SK-N-SH (cell line): Measurements from ENCODE around the gene NSD1. TPM values are rescaled to one million over a fixed set of nuclear protein-coding genes. Genes with fewer than 3 reads are reported as not detected.
A peak's percentile ranks its signal among the peaks of the same experiment; 100 is the strongest.

Source experiments
- CTCF ChIA-PET: fragments of 300-600, 350-600 bp; formaldehyde crosslinking; extraction: SDS; loops from one replicate; lab custom pipeline; 2021; lab: Yijun Ruan, JAX
- POLR2A ChIA-PET: fragments of 350-600 bp; sonication (Branson Sonifier 250); formaldehyde crosslinking; extraction: SDS; loops from one replicate; lab custom pipeline; 2020; ENCODE audit warnings: antibody characterized with exemption, inconsistent platforms; lab: Yijun Ruan, JAX
- DNase-seq: peaks from one replicate; pipeline ENCODE4 v3.0.0; 2012
- H2AFZ ChIP-seq: fragments of 200-600 bp; sonication (generic); 2 replicates; pipeline ENCODE4 v1.8.1; 2016; ENCODE audit warnings: antibody characterized with exemption, mild to moderate bottlenecking, low read depth
- H3F3A ChIP-seq: fragments of 200-600 bp; sonication (generic); replicated peaks from 2 replicates; pipeline ENCODE3; 2016; ENCODE audit warnings: antibody characterized with exemption, mild to moderate bottlenecking; ENCODE audit not compliant: insufficient read depth
- H3K27ac ChIP-seq, 2 experiments: fragments of 200-500 bp in 1 of 2; fragments of 200-600 bp in 1 of 2; sonication (Bioruptor generic) in 1 of 2; sonication (generic), shearing (Covaris generic) in 1 of 2; 2 replicates each; pipeline versions ENCODE4 v1.5.1 to v1.6.1; 2014 to 2016; ENCODE audit warnings: low read depth in 2 of 2, inconsistent platforms in 1 of 2, low read length in 1 of 2, mild to moderate bottlenecking in 1 of 2, mixed read lengths in 1 of 2
- H3K27me3 ChIP-seq: fragments of 200-600 bp; sonication (generic), shearing (Covaris generic); 2 replicates; pipeline ENCODE4 v1.6.1; 2016; ENCODE audit warnings: mixed run types; ENCODE audit not compliant: insufficient read depth
- H3K36me3 ChIP-seq, 2 experiments: fragments of 200-500 bp in 1 of 2; fragments of 200-600 bp in 1 of 2; sonication (Bioruptor generic) in 1 of 2; sonication (generic) in 1 of 2; replicated peaks in 1 of 2; 2 replicates each; pipeline versions ENCODE3 to v1.5.1; 2014 to 2016; ENCODE audit warnings: low read length in 1 of 2, mild to moderate bottlenecking in 1 of 2; ENCODE audit not compliant: insufficient read depth in 2 of 2, control insufficient read depth in 1 of 2
- H3K4me1 ChIP-seq, 2 experiments: fragments of 200-500 bp in 1 of 2; fragments of 200-600 bp in 1 of 2; sonication (Bioruptor generic) in 1 of 2; sonication (generic), shearing (Covaris generic) in 1 of 2; 2 replicates each; pipeline versions ENCODE4 v1.5.1 to v1.6.1; 2014 to 2016; ENCODE audit warnings: low read depth in 1 of 2, low read length in 1 of 2, mixed run types in 1 of 2; ENCODE audit not compliant: insufficient read depth in 2 of 2, control insufficient read depth in 1 of 2
- H3K4me2 ChIP-seq: fragments of 200-600 bp; sonication (generic), shearing (Covaris generic); 2 replicates; pipeline ENCODE4 v1.6.1; 2017; ENCODE audit warnings: mixed run types
- H3K4me3 ChIP-seq, 2 experiments: fragments of 200-500 bp in 1 of 2; fragments of 200-600 bp in 1 of 2; sonication (Bioruptor generic) in 1 of 2; sonication (generic), shearing (Covaris generic) in 1 of 2; 2 replicates each; pipeline versions ENCODE4 v1.5.1 to v1.8.1; 2014 to 2016; ENCODE audit warnings: low read depth in 2 of 2, inconsistent platforms in 1 of 2, low read length in 1 of 2, mild to moderate bottlenecking in 1 of 2, mixed read lengths in 1 of 2, moderate library complexity in 1 of 2
- H3K79me2 ChIP-seq: fragments of 200-600 bp; sonication (generic); 2 replicates; pipeline ENCODE4 v1.8.1; 2017; ENCODE audit warnings: mild to moderate bottlenecking; ENCODE audit not compliant: insufficient read depth
- H3K9ac ChIP-seq: fragments of 200-600 bp; sonication (generic); 2 replicates; pipeline ENCODE4 v1.6.1; 2017; ENCODE audit warnings: mixed run types
- H3K9me2 ChIP-seq: fragments of 200-600 bp; sonication (generic); 2 replicates; pipeline ENCODE4 v1.6.1; 2017; ENCODE audit warnings: mixed run types
- H3K9me3 ChIP-seq: fragments of 200-600 bp; sonication (generic); 2 replicates; pipeline ENCODE4 v1.6.1; 2017; ENCODE audit warnings: mixed run types, mild to moderate bottlenecking, moderate library complexity
- H4K20me1 ChIP-seq: fragments of 200-600 bp; sonication (generic); 2 replicates; pipeline ENCODE4 v1.6.1; 2017; ENCODE audit warnings: mild to moderate bottlenecking, mixed run types; ENCODE audit not compliant: insufficient read depth
- CHD2 ChIP-seq: fragments of 150-350 bp; IDR thresholded peaks from 2 replicates; pipeline ENCODE4 v1.6.1; 2018; ENCODE audit warnings: low read length; ENCODE audit not compliant: partially characterized antibody
- ELF1 ChIP-seq: IDR thresholded peaks from 2 replicates; pipeline ENCODE4 v1.4.0; 2012
- FOXJ3 ChIP-seq: sonication (generic); formaldehyde crosslinking; IDR thresholded peaks from 2 replicates; pipeline ENCODE4 v1.5.1; 2020; ENCODE audit warnings: mild to moderate bottlenecking, missing genetic modification reagents
- GABPA ChIP-seq: IDR thresholded peaks from 2 replicates; pipeline ENCODE4 v1.4.0; 2012; ENCODE audit warnings: low read depth, mild to moderate bottlenecking
- JUND ChIP-seq: IDR thresholded peaks from 2 replicates; pipeline ENCODE4 v1.4.0; 2012
- NFIC ChIP-seq: IDR thresholded peaks from 2 replicates; pipeline ENCODE4 v1.4.0; 2012; ENCODE audit warnings: borderline replicate concordance
- NRF1 ChIP-seq: IDR thresholded peaks from 2 replicates; pipeline ENCODE4 v1.6.1; 2012; ENCODE audit warnings: low read depth, mild to moderate bottlenecking, low read length
- RAD21 ChIP-seq: IDR thresholded peaks from 2 replicates; pipeline ENCODE4 v1.6.1; 2012; ENCODE audit warnings: mild to moderate bottlenecking, low read length
- RCOR1 ChIP-seq: fragments of 150-350 bp; IDR thresholded peaks from 2 replicates; pipeline ENCODE4 v1.6.1; 2017; ENCODE audit warnings: antibody characterized with exemption, low read length
- RXRA ChIP-seq: IDR thresholded peaks from 2 replicates; pipeline ENCODE4 v1.4.0; 2012; ENCODE audit warnings: low read depth, mild to moderate bottlenecking, borderline replicate concordance
- SIN3A ChIP-seq: IDR thresholded peaks from 2 replicates; pipeline ENCODE4 v1.6.1; 2012; ENCODE audit warnings: low read depth, mild to moderate bottlenecking, low read length, moderate library complexity, borderline replicate concordance
- SMC3 ChIP-seq: IDR thresholded peaks from 2 replicates; pipeline ENCODE4 v1.6.1; 2012; ENCODE audit warnings: low read depth, low read length, improper control_type of control experiment
- WGBS: methylation state at CpG from one replicate; pipeline ENCODE4 v1.1.6; 2017; ENCODE audit warnings: low lambda C conversion rate; 5-methylcytosine and 5-hydroxymethylcytosine counted together
- polyA plus RNA-seq, 3 experiments: library from polyadenylated mRNA; depleted of rRNA; stranded (reverse); fragments of >200 nt; gene quantifications; 2 replicates each; pipeline ENCODE4 v1.2.3, GENCODE V29; 2012
- TF ChIP-seq, protein P1 (sequence below): IDR thresholded peaks from 2 replicates; pipeline ENCODE4; 2012
- TF ChIP-seq, protein P2 (sequence below): fragments of 150-350 bp; IDR thresholded peaks from 2 replicates; pipeline ENCODE4 v1.6.1; 2016; ENCODE audit warnings: mild to moderate bottlenecking, low read depth, low read length
- TF ChIP-seq, protein P3 (sequence below): IDR thresholded peaks from 2 replicates; pipeline ENCODE4 v1.4.0; 2012; ENCODE audit warnings: low read depth
- TF ChIP-seq, protein P4 (sequence below): fragments of 150-350 bp; IDR thresholded peaks from 2 replicates; pipeline ENCODE4 v1.6.1; 2017; ENCODE audit warnings: antibody characterized with exemption, low read length, low read depth, borderline replicate concordance
- TF ChIP-seq, protein P5 (sequence below): fragments of 200-600 bp; sonication (generic); IDR thresholded peaks from 2 replicates; pipeline ENCODE4 v1.6.1; 2017; ENCODE audit warnings: antibody characterized with exemption, mild to moderate bottlenecking, moderate library complexity

NSD1 gene
- polyA plus RNA-seq, 1 of the 3 experiments (the other 2 are of a cell fraction) = 6.7 TPM

DNA sequence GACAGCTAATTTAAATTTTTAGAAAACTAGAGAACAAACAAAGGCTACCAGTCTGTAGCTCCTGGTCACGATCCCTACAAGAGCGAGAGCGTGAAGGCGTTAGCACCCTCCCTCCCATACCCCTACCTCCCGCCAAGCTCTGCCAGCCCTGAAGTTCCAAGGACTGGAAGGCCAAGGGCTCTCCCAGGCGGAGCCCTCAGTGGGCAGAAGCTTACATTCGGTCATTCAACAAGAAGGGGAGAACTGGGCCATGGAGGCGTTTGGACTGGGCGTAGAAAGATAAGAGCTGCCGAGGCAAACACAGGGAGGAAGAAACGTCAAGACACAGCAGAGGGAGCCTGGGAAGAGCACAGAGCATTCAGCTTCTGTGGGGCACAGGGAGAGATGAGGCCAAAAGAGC, 175.2 kb downstream of the NSD1 start:
- no peak overlapping the region for H3K4me3 ChIP-seq
- H3K4me2 ChIP-seq = no peak overlapping the region
- peaks cover 4 to 37% of the 10 kb centered on the region in 2 experiments; a peak in 1 of 4 replicates for H3K4me1 ChIP-seq
- H3K36me3 ChIP-seq = peaks cover 19 to 24% of the 10 kb centered on the region in 2 experiments
- peaks cover 22% of the 10 kb centered on the region for H3F3A ChIP-seq
- H3K9me2 ChIP-seq = no peaks in the 10 kb centered on the region
- peaks cover 78% of the 10 kb centered on the region for H3K79me2 ChIP-seq
- H3K9me3 ChIP-seq = no peaks in the 10 kb centered on the region
- no peak overlapping the region for H3K27ac ChIP-seq
- TF ChIP-seq, protein P1, sequence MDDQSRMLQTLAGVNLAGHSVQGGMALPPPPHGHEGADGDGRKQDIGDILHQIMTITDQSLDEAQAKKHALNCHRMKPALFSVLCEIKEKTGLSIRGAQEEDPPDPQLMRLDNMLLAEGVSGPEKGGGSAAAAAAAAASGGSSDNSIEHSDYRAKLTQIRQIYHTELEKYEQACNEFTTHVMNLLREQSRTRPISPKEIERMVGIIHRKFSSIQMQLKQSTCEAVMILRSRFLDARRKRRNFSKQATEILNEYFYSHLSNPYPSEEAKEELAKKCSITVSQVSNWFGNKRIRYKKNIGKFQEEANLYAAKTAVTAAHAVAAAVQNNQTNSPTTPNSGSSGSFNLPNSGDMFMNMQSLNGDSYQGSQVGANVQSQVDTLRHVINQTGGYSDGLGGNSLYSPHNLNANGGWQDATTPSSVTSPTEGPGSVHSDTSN = no peak
- TF ChIP-seq, protein P2, sequence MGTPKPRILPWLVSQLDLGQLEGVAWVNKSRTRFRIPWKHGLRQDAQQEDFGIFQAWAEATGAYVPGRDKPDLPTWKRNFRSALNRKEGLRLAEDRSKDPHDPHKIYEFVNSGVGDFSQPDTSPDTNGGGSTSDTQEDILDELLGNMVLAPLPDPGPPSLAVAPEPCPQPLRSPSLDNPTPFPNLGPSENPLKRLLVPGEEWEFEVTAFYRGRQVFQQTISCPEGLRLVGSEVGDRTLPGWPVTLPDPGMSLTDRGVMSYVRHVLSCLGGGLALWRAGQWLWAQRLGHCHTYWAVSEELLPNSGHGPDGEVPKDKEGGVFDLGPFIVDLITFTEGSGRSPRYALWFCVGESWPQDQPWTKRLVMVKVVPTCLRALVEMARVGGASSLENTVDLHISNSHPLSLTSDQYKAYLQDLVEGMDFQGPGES = no peak
- no peak for TF ChIP-seq NRF1
- TF ChIP-seq GABPA = no peak
- no peak for TF ChIP-seq JUND
- no peak for TF ChIP-seq ELF1
- no peak for TF ChIP-seq NFIC
- TF ChIP-seq, protein P3, sequence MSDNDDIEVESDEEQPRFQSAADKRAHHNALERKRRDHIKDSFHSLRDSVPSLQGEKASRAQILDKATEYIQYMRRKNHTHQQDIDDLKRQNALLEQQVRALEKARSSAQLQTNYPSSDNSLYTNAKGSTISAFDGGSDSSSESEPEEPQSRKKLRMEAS = no peak
- no peak for TF ChIP-seq RXRA
- TF ChIP-seq FOXJ3 (CRISPR knock-in tag) = no peak
- TF ChIP-seq, all 33 proteins: peak for 0
- 97% methylated on average over 11 of the region's 11 CpGs for WGBS
- ChIA-PET POLR2A (interaction anchor here (0.9 to 1.0 kb wide), 2 partner anchors 43 to 58 kb away, joined by 3 read pairs; partner anchors contain the start of gene LMAN2), CTCF (interaction anchor here (0.6 to 4.3 kb wide), 20 partner anchors 10 to 195 kb away, joined by 3 to 39 read pairs (median 10); no protein-coding TSS in a partner anchor)
- H3K9ac ChIP-seq = no peak overlapping the region
- DNase-seq = no peak
- H3K27me3 ChIP-seq = no peaks in the 10 kb centered on the region
- peaks cover 36% of the 10 kb centered on the region for H4K20me1 ChIP-seq
- no peak overlapping the region for H2AFZ ChIP-seq

DNA sequence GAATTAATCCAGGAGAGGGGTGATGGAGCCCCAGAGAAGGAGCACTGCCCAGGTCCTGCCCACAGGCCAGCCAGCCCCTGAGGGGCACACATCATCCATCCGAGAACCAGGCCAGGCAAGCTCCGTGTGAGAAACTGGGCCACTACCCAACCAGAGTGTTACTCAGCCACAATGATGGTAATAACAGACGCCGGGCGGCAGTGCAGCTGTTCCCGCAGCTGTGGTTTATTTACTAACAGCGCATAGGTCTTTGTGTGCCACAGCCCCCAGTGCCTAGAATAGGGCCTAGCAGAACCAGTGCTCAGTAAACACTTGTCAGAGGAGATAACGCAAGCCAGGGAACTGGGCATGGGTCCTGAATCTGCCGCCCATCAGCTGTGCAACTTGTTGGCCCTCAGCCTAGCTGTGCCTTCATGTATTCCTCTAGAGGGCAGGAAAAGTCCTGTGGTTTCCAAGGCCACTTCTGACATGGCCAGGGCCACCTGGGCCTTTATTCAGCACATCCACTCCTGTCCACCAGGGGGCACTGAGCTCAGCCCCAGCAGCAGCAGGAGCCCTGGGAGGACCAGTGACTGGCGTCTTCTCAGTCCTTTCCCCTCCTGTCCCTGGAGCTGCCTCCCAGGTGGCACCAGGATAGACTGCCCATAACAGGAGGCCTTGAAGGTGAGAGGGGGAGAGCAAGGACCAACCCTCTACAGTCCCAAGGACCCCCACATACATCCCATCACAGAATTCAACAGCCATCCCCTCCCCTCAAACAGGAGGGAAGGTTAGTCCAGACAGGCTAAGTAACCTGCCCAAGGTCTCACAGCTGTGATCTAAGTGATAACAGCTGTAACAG, 176.0 kb downstream of the NSD1 start:
- H3K36me3 ChIP-seq = peaks cover 19 to 24% of the 10 kb centered on the region in 2 experiments
- H3F3A ChIP-seq = peaks cover 18% of the 10 kb centered on the region
- H3K9me3 ChIP-seq = no peaks in the 10 kb centered on the region
- no peaks in the 10 kb centered on the region for H3K9me2 ChIP-seq
- no peaks in the 10 kb centered on the region for H3K27me3 ChIP-seq
- peaks cover 70% of the 10 kb centered on the region for H3K79me2 ChIP-seq
- no peak overlapping the region for H2AFZ ChIP-seq
- DNase-seq = peak; percentile 83
- H3K4me3 ChIP-seq = peak overlapping the region in 1 of 2 experiments; percentile 34; a peak in 1 of 4 replicates
- no peak overlapping the region for H3K9ac ChIP-seq
- TF ChIP-seq CHD2 (peak; percentile 22), SMC3 (peak; percentile 54), RAD21 (peak; percentile 60), SIN3A (peak; percentile 53; the same call in 1 of the 2 replicates), ELF1 (no peak), RCOR1 (0 out of 2 replicates have a peak, but pooled peaks have one; percentile 12)
- TF ChIP-seq, protein P4, sequence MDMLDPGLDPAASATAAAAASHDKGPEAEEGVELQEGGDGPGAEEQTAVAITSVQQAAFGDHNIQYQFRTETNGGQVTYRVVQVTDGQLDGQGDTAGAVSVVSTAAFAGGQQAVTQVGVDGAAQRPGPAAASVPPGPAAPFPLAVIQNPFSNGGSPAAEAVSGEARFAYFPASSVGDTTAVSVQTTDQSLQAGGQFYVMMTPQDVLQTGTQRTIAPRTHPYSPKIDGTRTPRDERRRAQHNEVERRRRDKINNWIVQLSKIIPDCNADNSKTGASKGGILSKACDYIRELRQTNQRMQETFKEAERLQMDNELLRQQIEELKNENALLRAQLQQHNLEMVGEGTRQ = no peak
- TF ChIP-seq, protein P5, sequence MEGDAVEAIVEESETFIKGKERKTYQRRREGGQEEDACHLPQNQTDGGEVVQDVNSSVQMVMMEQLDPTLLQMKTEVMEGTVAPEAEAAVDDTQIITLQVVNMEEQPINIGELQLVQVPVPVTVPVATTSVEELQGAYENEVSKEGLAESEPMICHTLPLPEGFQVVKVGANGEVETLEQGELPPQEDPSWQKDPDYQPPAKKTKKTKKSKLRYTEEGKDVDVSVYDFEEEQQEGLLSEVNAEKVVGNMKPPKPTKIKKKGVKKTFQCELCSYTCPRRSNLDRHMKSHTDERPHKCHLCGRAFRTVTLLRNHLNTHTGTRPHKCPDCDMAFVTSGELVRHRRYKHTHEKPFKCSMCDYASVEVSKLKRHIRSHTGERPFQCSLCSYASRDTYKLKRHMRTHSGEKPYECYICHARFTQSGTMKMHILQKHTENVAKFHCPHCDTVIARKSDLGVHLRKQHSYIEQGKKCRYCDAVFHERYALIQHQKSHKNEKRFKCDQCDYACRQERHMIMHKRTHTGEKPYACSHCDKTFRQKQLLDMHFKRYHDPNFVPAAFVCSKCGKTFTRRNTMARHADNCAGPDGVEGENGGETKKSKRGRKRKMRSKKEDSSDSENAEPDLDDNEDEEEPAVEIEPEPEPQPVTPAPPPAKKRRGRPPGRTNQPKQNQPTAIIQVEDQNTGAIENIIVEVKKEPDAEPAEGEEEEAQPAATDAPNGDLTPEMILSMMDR = peak; percentile 86
- 79% methylated on average over 6 of the region's 10 CpGs for WGBS
- CTCF ChIA-PET = interaction anchor here (0.6 to 4.3 kb wide), 43 partner anchors 9 to 652 kb away, joined by 3 to 39 read pairs (median 4); partner anchors contain the start of genes DDX41 and LMAN2
- peaks cover 35% of the 10 kb centered on the region for H4K20me1 ChIP-seq
- POLR2A ChIA-PET = interaction anchor here (0.7 kb wide), 1 partner anchor 196 kb away, joined by 4 read pairs; no protein-coding TSS in a partner anchor
- peak overlapping the region; percentile 100; the same call in 1 of the 2 replicates for H3K4me2 ChIP-seq
- peaks cover 4 to 36% of the 10 kb centered on the region in 2 experiments; a peak in 1 of 4 replicates for H3K4me1 ChIP-seq
- H3K27ac ChIP-seq = no peak overlapping the region; a peak in 1 of 4 replicates
